GM21381 (cell line): ENCODE results near the gene IL3.

ENCODE experiments used
- ATAC-seq: cut with Tn5 transposase; IDR thresholded peaks from one replicate; pipeline ENCODE4 v1.9.1; 2021; ENCODE audit warnings: mild to moderate bottlenecking, moderate library complexity; ENCODE audit not compliant: unreplicated experiment

IL3 gene

GRCh38 chr5:132060501-132061161, at the start of gene IL3:
TSS of gene IL3 (plus strand) at chr5:132060655. CDS start at chr5:132060707, 52 bp downstream.
- no peak for ATAC-seq

GRCh38 chr5:132010989-132011621, 49.4 kb upstream of the IL3 start:
- no peak for ATAC-seq

- ATAC-seq, result no peak
Measured at GRCh38 chr5:132011622-132012343, 48.7 kb upstream of the IL3 start, which contains the start of gene ACSL6. TSS of gene ACSL6 (minus strand) at chr5:132011658. CDS start at chr5:132011553, 105 bp downstream.

GRCh38 chr5:132012371-132013005, 48.0 kb upstream of the IL3 start:
- no peak for ATAC-seq

DNA sequence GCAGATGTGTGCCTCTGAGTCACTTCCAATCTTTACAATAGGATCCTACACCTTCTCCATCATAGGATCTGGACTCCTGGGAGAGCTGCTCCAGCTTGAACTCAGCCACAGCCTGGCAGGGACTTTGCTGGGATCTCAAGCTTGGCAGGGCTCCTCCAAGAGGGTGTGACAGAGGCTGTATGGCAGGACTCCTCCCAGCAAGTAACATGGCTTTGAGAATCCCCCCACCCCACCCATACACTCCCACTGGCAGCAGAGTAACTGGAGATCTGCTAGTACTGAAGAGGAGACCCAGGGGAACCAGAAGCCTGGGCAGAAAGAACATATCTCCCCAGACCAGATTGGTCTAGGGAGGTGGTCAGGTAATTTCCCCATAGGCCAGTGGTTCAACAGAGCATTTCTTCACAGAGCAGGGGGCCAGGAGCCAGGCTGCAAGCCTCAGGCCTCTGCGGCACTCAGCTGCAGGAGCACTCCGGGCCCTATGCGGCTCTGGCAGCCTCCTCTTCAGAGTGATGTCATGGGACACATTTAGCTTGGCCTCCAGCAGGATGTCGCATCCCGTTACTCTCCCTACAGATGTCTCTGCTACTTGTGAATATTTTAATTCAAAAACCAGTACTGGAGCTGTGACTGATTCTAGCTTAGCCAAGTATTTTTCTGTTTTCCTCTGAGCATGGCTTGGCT, 47.3 kb upstream of the IL3 start:
- ATAC-seq, result no peak

GRCh38 chr5:132013711-132014110, 46.7 kb upstream of the IL3 start:
- no peak for ATAC-seq

- ATAC-seq, result no peak
Measured at GRCh38 chr5:132016721-132017250, 43.7 kb upstream of the IL3 start.

GRCh38 chr5:132017316-132017715, 43.1 kb upstream of the IL3 start:
- ATAC-seq, result no peak

DNA sequence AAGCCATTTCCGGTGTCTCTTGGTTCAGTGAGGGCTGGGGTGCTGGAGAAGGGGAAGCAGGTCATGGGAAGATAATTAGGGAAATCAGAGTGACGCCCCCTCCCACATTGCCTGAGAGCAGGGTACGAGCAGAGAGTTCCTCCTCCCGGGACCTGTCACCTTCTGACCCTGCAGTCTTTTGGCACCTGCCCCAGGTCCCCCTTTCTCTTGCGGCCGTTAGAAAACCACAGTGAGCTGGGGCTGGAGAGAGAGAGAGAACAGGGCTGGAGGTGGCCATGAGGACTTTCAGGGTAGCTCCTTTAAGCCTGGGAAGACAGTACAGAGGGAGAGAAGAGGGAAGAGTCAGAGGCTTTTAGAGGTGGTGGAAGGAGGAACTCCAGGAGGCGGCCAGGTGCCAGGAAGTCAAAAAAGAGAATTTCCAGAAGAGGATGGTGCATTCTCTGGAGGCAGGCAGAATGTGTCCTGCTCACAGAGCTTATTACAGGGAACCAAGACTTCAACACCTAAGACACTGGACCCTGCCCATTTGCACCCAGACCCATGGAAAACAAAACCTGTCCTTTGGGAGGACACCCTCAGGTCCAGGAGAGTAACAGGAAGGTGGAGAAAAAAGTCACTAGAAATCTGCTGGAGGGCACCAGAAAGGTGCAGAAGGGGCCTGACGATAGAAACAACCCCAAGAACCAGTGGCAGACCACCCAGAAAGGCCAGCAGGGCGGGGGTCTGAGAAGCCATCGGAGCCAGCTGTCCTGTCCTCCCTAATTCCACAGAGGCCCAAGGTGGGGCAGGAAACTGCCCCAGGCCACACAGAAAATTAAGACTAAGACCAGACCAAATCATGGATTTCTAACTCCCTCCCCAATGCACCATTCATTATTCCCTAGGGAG, 42.5 kb upstream of the IL3 start:
- ATAC-seq, result no peak

DNA sequence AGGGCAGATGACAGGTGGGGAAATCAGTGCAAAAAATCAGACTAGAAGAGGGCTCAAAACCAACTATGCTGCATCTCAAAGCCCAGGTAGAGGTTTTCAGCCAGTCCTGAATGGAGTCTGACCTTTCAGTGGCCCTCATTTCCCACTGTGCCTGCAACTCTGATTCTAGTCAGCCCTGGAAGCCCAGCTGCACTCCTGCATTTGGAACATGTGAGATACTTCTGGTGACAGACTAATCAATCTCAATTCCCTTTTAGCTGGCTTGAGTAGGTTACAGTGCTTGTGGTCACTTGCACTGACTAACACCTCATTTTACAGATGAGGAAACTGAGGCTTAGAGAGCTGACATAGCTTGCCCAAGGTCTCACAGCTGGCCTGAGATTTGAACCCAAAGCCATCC, 41.1 kb upstream of the IL3 start:
- ATAC-seq, result no peak

DNA sequence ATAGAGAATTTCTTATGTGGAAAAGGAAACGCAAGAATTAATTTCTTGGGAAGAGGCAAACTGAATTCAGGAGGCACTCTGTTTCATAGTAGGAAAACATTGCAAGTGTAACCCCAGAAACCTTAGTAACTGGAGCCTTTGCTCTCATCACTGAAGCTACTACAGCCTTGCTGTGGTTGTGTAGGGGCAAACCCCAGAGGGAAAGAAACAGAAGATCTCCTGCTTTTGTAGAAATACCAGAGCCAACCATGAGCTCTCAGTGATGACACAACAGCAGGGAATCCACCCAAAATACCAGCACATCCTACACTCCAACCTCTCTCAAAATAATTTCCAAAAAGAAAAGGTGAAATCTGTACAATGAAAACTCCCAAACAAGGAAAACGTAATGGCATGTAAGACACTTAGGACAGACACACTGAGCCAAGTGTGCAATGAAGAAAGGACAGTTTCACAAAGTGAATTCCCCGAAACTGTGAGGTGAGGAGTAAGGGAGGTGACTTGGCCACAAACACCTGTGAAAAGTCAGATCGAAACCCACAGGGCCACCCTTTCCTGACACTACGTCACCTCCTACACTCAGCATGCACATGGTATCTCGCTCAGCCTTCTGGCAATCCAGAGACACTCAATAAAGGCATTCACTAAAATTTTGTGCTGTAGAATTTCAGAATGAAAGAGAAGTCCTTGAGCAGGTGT, 40.4 kb upstream of the IL3 start:
- ATAC-seq, result peak; percentile 98

GRCh38 chr5:132020568-132021339, 39.7 kb upstream of the IL3 start:
- ATAC-seq, result peak; percentile 24

- no peak for ATAC-seq
Measured at GRCh38 chr5:132021654-132022053, 38.8 kb upstream of the IL3 start.

- ATAC-seq, result no peak
Measured at GRCh38 chr5:132022737-132023136, 37.7 kb upstream of the IL3 start.

GRCh38 chr5:132023258-132024116, 37.0 kb upstream of the IL3 start:
- no peak for ATAC-seq

GRCh38 chr5:132024117-132024435, 36.4 kb upstream of the IL3 start:
- no peak for ATAC-seq

DNA sequence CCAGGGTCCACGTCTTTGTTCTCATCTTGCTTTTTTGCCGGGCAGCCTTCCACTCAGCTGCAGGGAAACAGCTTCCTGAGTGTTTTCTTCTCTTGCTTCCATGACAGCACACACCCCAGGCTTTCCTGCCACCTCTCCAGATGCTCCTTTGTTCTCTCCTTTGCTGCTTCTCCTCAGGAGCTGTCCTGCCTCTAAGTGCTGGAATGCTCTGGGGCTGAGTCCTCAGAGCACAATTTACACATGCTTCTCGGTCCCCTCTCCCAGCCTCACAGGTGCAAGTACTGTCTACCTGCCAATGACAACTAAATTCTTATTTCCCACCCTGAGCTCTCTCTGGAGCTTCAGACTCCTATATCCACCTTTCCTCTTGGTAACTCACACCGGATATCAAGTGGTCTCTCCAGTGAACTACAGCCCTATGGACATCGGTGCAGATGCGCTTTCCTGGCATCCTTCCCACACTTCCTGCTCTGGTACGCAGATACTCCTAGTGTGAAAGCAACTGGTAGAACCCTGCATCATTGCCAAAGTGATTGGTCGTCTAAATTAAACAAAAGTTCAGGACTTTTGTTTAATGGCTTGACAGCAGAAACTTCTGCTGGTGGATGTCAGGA, 35.6 kb upstream of the IL3 start:
- ATAC-seq, result no peak
